22Rv1 (cell line): Measurements from ENCODE around the gene DNAH8.

Experiments
- ZFX ChIP-seq: fragments of 450-650 bp; IDR thresholded peaks from 2 replicates; pipeline ENCODE4 v1.6.1; 2017; ENCODE audit warnings: antibody characterized with exemption, borderline replicate concordance
- TF ChIP-seq, protein P1 (sequence below): fragments of 450-650 bp; IDR thresholded peaks from 2 replicates; pipeline ENCODE4 v1.5.1; 2017; ENCODE audit warnings: mild to moderate bottlenecking

DNA sequence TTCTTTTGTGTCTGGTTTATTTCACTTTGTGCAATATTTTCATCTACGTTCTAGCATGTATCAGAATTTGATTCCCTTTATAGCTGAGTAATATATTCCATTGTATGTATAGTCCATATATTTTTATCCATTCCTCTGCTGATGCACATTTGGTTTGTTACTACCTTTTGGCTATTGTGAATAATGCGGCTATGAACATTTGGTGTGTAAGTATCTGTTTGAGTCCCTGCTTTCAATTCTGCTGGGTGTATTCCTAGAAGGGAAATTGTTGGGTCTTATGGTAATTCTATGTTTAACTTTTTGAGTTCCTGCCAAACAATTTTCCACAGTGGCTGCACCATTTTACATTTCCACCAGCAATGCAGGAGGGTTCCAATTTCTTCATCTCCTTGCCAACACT, 52.4 kb downstream of the DNAH8 start:
- TF ChIP-seq, protein P1, sequence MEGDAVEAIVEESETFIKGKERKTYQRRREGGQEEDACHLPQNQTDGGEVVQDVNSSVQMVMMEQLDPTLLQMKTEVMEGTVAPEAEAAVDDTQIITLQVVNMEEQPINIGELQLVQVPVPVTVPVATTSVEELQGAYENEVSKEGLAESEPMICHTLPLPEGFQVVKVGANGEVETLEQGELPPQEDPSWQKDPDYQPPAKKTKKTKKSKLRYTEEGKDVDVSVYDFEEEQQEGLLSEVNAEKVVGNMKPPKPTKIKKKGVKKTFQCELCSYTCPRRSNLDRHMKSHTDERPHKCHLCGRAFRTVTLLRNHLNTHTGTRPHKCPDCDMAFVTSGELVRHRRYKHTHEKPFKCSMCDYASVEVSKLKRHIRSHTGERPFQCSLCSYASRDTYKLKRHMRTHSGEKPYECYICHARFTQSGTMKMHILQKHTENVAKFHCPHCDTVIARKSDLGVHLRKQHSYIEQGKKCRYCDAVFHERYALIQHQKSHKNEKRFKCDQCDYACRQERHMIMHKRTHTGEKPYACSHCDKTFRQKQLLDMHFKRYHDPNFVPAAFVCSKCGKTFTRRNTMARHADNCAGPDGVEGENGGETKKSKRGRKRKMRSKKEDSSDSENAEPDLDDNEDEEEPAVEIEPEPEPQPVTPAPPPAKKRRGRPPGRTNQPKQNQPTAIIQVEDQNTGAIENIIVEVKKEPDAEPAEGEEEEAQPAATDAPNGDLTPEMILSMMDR: no peak
- no peak for TF ChIP-seq ZFX
